ENCODE results near the gene KRTAP4-7.

- TF ChIP-seq, protein P1, sequence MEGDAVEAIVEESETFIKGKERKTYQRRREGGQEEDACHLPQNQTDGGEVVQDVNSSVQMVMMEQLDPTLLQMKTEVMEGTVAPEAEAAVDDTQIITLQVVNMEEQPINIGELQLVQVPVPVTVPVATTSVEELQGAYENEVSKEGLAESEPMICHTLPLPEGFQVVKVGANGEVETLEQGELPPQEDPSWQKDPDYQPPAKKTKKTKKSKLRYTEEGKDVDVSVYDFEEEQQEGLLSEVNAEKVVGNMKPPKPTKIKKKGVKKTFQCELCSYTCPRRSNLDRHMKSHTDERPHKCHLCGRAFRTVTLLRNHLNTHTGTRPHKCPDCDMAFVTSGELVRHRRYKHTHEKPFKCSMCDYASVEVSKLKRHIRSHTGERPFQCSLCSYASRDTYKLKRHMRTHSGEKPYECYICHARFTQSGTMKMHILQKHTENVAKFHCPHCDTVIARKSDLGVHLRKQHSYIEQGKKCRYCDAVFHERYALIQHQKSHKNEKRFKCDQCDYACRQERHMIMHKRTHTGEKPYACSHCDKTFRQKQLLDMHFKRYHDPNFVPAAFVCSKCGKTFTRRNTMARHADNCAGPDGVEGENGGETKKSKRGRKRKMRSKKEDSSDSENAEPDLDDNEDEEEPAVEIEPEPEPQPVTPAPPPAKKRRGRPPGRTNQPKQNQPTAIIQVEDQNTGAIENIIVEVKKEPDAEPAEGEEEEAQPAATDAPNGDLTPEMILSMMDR (IDR thresholded peaks at IDR 0.05; ENCODE audit: poor library complexity) = no peak
- TF ChIP-seq EZH2 (IDR thresholded peaks at IDR 0.05; ENCODE audit: borderline replicate concordance) (no peak), EZH2phosphoT487 (IDR thresholded peaks at IDR 0.05; ENCODE audit: low read depth, severe bottlenecking, unreplicated experiment) (no peak)
Observed at GRCh38 chr17:41133880-41134735, 50.2 kb downstream of the KRTAP4-7 start.
